GM12892 (cell line): ENCODE data around the gene OR2T4.

Experiments
- POLR2A ChIP-seq: IDR thresholded peaks from 2 replicates; pipeline ENCODE4 v1.6.1; 2011; ENCODE audit warnings: low read depth, low read length, control low read depth
- POLR2AphosphoS5 ChIP-seq: IDR thresholded peaks from 2 replicates; pipeline ENCODE4 v1.6.1; 2011; ENCODE audit warnings: low read depth, low read length, control low read depth

- TF ChIP-seq POLR2AphosphoS5 (no peak), POLR2A (no peak)
These were observed 13.0 kb upstream of the OR2T4 start, which contains the start of gene OR14C36 for GRCh38 chr1:248348475-248348874.
